Common myeloid progenitor, CD34-positive (primary cell): ENCODE results near the gene RBM14.

Experiments
- CTCF ChIA-PET: fragments of 350-600 bp; sonication (Branson Sonifier 250); formaldehyde crosslinking; loops from one replicate; lab custom pipeline; 2021; ENCODE audit warnings: antibody characterized with exemption; lab: Charles Lee
- POLR2A ChIA-PET: fragments of 350-600 bp; sonication (Branson Sonifier 250); formaldehyde crosslinking; loops from one replicate; lab custom pipeline; 2021; ENCODE audit warnings: antibody characterized with exemption; lab: Charles Lee
- DNase-seq, 3 donors: peaks; one replicate each; pipeline versions ENCODE4 v3.0.0 to v3.0.0-alpha.2; 2013
- H3K27ac ChIP-seq, 2 experiments: 1 replicate in 1 of 2; 2 replicates in 1 of 2; pipeline ENCODE4 v1.7.0; 2013; ENCODE audit warnings: inconsistent platforms in 2 of 2, low read length in 2 of 2, mild to moderate bottlenecking in 2 of 2, low read depth in 1 of 2, moderate library complexity in 1 of 2; ENCODE audit not compliant: severe bottlenecking in 2 of 2, insufficient read depth in 1 of 2, poor library complexity in 1 of 2
- H3K27me3 ChIP-seq, 5 experiments: replicated peaks in 2 of 5; 1 replicate in 3 of 5; 2 replicates in 2 of 5; pipeline versions ENCODE4 v1.6.1 to v1.7.0; 2013; ENCODE audit warnings: low read length in 4 of 5, mild to moderate bottlenecking in 2 of 5, moderate library complexity in 2 of 5, inconsistent platforms in 1 of 5; ENCODE audit not compliant: insufficient read depth in 5 of 5, control insufficient read depth in 4 of 5
- H3K36me3 ChIP-seq, 4 experiments: 1 replicate in 2 of 4; 2 replicates in 2 of 4; pipeline versions ENCODE4 v1.6.1 to v1.7.0; 2013; ENCODE audit warnings: low read length in 3 of 4, control low read depth in 1 of 4, mild to moderate bottlenecking in 1 of 4; ENCODE audit not compliant: control insufficient read depth in 4 of 4, insufficient read depth in 4 of 4
- H3K4me1 ChIP-seq, 4 experiments: 1 replicate in 3 of 4; 2 replicates in 1 of 4; pipeline versions ENCODE4 v1.6.1 to v1.7.1; 2013; ENCODE audit warnings: low read length in 3 of 4, mild to moderate bottlenecking in 3 of 4, control low read depth in 1 of 4, inconsistent platforms in 1 of 4, moderate library complexity in 1 of 4; ENCODE audit not compliant: control insufficient read depth in 4 of 4, insufficient read depth in 4 of 4; ENCODE audit errors: control extremely low read depth in 1 of 4
- H3K4me3 ChIP-seq, 7 experiments: 1 replicate in 4 of 7; 2 replicates in 3 of 7; pipeline versions ENCODE4 v1.5.1 to v1.7.0; 2013; ENCODE audit warnings: mild to moderate bottlenecking in 7 of 7, low read length in 6 of 7, moderate library complexity in 6 of 7, inconsistent platforms in 2 of 7, low read depth in 2 of 7, control low read depth in 1 of 7; ENCODE audit not compliant: insufficient read depth in 4 of 7, control insufficient read depth in 1 of 7; ENCODE audit errors: extremely low read depth in 1 of 7
- H3K9me3 ChIP-seq, 5 experiments: 1 replicate in 4 of 5; 2 replicates in 1 of 5; pipeline versions ENCODE4 v1.6.1 to v1.7.1; 2013; ENCODE audit warnings: low read length in 4 of 5, mild to moderate bottlenecking in 2 of 5, inconsistent platforms in 1 of 5, low read depth in 1 of 5, moderate library complexity in 1 of 5; ENCODE audit not compliant: control insufficient read depth in 4 of 5, insufficient read depth in 2 of 5; ENCODE audit errors: control extremely low read depth in 1 of 5
- WGBS: methylation state at CpG from one replicate; pipeline ENCODE4 v1.1.5; 2013; ENCODE audit not compliant: insufficient coverage; 5-methylcytosine and 5-hydroxymethylcytosine counted together

Gene RBM14

DNA sequence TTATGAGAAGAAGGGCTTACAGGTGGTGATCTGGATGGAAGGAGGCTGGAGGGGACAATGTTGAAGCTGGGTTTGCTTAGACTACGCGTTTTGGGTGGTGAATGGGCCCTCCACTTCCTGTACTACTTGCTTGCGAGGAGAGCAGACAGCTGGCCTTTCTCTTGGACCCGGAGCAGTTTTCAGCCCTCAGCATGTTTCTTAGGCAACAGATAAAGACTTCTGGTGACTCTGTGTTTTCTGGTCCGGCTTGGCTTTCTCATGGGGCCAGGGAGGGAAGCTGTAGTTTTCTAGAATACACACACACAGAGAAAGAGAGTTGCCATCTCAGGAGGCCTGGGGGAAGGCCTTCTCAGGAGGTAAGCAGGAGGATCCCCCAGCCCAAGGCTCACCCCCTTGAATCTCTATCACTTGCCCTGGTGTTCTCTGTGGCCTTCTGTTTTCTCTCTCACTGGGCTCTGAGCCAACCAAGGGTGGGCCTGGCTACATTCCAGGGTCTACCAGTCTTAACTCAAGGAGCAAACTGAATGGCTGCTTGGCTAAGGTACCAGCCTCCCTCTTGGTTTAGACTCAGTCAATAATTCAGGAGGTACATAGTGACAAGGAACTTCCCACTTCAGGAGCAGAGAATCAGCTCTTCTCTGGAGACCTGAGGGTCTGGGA lies 21.1 kb upstream of the RBM14 start:
- POLR2A ChIA-PET, result interaction anchor here (1.2 to 2.3 kb wide), 2 partner anchors 21 to 45 kb away, joined by 3 to 6 read pairs; partner anchors contain the start of gene RBM14
- Histone ChIP-seq H3K4me3 (peak overlapping the region in 3 of 7 experiments; percentile 7 to 61 (median 54)), H3K36me3 (peaks cover 2 to 17% (median 9%) of the 10 kb centered on the region in 4 experiments), H3K27me3 (no peaks in the 10 kb centered on the region), H3K9me3 (no peaks in the 10 kb centered on the region), H3K27ac (peak overlapping the region; percentile 55 to 80), H3K4me1 (peaks cover 13 to 48% (median 40%) of the 10 kb centered on the region in 4 experiments)
- peak in 2 of 3 donors; percentile 85 to 88 for DNase-seq
- CTCF ChIA-PET, result interaction anchor here (0.8 to 4.3 kb wide), 11 partner anchors 9 to 157 kb away, joined by 3 to 23 read pairs (median 4); partner anchors contain the start of genes MRPL11, RBM14, RBM4 and RBM4B
- 35% methylated on average over 4 of the region's 5 CpGs for WGBS

DNA sequence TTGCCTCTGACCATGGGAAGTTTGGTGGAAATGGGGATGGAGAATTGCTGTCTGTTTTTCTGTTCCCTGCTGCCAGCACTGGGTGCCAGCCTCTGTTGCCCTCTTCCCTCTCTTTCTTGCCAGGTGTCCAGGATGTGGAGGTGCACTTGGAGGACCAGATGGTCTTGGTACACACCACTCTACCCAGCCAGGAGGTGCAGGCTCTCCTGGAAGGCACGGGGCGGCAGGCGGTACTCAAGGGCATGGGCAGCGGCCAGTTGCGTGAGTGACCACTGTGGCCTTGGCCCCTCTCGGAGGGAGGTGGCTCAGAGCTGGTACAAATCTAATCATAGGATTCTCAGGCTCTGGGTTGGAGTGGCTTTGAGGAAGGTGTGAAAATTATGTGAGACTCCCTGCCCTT lies 17.4 kb upstream of the RBM14 start:
- POLR2A ChIA-PET, result interaction anchor here (0.6 to 1.2 kb wide), 2 partner anchors 17 to 61 kb away, joined by 3 read pairs; partner anchors contain the start of gene RBM14
- no peak for DNase-seq
- CTCF ChIA-PET, result interaction anchor here (1.2 kb wide), 1 partner anchor 20 kb away, joined by 4 read pairs; no protein-coding TSS in a partner anchor
- H3K4me3 ChIP-seq, result no peak overlapping the region
- no peaks in the 10 kb centered on the region for H3K27me3 ChIP-seq
- H3K27ac ChIP-seq, result no peak overlapping the region
- H3K36me3 ChIP-seq, result peaks cover 4 to 33% (median 24%) of the 10 kb centered on the region in 4 experiments
- peaks cover 10 to 35% (median 30%) of the 10 kb centered on the region in 4 experiments for H3K4me1 ChIP-seq
- no peaks in the 10 kb centered on the region for H3K9me3 ChIP-seq
- 100% methylated on average over 6 of the region's 6 CpGs for WGBS

DNA sequence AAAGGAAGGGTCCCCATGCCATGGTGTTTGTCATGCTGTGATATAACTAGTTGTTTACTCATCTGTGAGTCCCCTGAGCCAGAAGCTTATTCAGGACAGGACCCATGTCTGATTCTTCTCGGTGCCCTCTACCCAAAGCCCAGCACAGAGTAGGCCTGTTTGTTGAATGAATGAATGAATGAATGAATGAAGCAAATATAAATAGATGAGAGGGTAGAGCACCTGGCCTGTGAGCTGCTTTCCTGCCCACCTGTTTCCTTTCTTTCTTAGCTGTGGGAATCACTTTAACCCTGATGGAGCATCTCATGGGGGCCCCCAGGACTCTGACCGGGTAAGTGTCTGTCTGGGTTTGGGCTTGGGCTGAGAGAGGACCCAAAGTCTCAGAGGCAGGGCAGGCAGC lies 16.2 kb upstream of the RBM14 start:
- CTCF ChIA-PET, result interaction anchor here (0.6 to 1.2 kb wide), 4 partner anchors 12 to 21 kb away, joined by 3 to 4 read pairs (median 4); partner anchors contain the start of gene RBM14
- Histone ChIP-seq H3K27me3 (no peaks in the 10 kb centered on the region), H3K36me3 (peaks cover 4 to 43% (median 33%) of the 10 kb centered on the region in 4 experiments), H3K9me3 (no peaks in the 10 kb centered on the region), H3K4me1 (peaks cover 6 to 24% (median 21%) of the 10 kb centered on the region in 4 experiments), H3K4me3 (no peak overlapping the region), H3K27ac (no peak overlapping the region)
- WGBS, result 83% methylated on average over 2 of the region's 2 CpGs
- DNase-seq, result no peak
- POLR2A ChIA-PET, result interaction anchor here (1.2 kb wide), 1 partner anchor 16 kb away, joined by 3 read pairs; the partner anchor contains the start of gene RBM14

DNA sequence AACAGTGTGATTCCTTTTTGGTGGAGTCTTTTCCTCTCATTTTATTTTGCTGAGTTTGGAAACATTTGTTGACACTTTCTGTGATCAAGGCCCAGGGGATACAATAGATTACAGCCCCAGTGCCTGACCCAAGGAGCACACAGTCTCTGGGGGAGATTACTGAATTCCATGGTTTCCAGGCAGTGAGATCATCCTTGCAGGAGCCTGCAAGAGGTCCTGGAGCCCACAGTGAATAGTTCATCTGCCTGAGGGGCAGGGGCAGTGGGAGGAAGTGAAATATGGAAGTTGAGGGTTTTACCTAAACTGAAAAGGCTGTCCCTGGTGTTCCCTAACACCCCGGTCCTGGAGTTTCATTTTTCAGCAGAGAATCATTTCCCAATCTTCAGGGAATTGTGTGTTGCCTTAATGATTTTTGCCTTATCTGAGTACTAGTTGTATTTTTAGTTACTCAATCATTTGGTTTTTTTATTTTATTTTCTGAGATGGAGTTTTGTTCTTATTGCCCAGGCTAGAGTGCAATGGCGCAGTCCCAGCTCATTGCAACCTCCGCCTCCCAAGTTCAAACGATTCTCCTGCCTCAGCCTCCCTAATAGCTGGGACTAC lies 15.7 kb upstream of the RBM14 start:
- DNase-seq, result no peak
- POLR2A ChIA-PET, result no interaction called here
- H3K27ac ChIP-seq, result no peak overlapping the region
- H3K9me3 ChIP-seq, result no peaks in the 10 kb centered on the region
- H3K4me3 ChIP-seq, result no peak overlapping the region
- CTCF ChIA-PET, result interaction anchor here (1.0 to 1.2 kb wide), 3 partner anchors 8 to 17 kb away, joined by 3 to 4 read pairs (median 3); partner anchors contain the start of genes CCDC87, CCS and RBM14
- H3K27me3 ChIP-seq, result no peaks in the 10 kb centered on the region
- WGBS, result 0% methylated on average over 1 of the region's 4 CpGs
- peaks cover 6 to 19% (median 17%) of the 10 kb centered on the region in 4 experiments for H3K4me1 ChIP-seq
- H3K36me3 ChIP-seq, result peaks cover 6 to 49% (median 37%) of the 10 kb centered on the region in 4 experiments

DNA sequence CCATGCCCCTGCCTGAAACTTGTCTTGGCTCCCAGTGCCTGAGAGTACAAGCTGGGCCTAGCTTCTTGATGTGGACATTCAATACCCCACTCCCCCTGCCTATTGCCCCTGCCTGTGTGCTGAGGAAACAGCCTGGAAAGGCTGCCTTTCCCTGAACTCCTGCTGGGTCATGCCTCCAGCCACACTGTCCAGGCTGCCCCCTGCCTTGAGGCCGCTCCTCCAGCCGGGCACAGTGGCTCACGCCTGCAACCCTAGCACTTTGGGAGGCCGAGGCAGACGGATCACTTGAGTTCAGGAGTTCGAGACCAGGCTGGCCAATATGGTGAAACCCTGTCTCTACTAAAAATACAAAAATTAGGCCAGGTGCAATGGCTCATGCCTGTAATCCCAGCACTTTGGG lies 13.4 kb upstream of the RBM14 start:
- CTCF ChIA-PET, result no interaction called here

DNA sequence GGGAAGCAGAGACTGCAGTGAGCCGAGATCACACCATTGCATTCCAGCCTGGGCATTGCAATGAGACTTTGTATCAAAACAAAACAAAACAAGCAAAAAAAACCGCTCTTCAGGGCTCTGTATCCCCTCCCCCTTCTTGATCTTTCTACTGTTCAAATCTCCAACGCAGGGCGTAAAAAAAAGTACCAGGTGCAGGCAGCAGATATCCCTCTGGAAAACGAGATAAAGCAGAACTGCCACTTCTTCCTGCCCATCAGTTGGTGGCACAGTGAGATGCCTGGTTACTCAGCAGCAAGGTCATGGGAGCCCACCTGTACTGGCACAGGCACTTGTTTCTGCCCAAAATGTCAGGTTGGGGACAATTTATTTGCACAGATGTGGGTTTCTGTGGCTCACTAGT lies 12.3 kb upstream of the RBM14 start:
- H3K36me3 ChIP-seq, result peaks cover 7 to 58% (median 42%) of the 10 kb centered on the region in 4 experiments
- no peaks in the 10 kb centered on the region for H3K9me3 ChIP-seq
- no peaks in the 10 kb centered on the region for H3K27me3 ChIP-seq
- H3K4me3 ChIP-seq, result no peak overlapping the region
- H3K4me1 ChIP-seq, result peaks cover 6 to 11% (median 10%) of the 10 kb centered on the region in 4 experiments
- POLR2A ChIA-PET, result no interaction called here
- DNase-seq, result peak; percentile 62 to 82 (median 74)
- H3K27ac ChIP-seq, result no peak overlapping the region
- CTCF ChIA-PET, result no interaction called here
- WGBS, result 57% methylated on average over 4 of the region's 5 CpGs

More for the DNA sequence above, 13.4 kb upstream of the RBM14 start:
- no peak overlapping the region for H3K27ac ChIP-seq
- POLR2A ChIA-PET, result no interaction called here
- H3K4me3 ChIP-seq, result no peak overlapping the region
- H3K36me3 ChIP-seq, result peaks cover 7 to 63% (median 44%) of the 10 kb centered on the region in 4 experiments
- DNase-seq, result no peak
- no peaks in the 10 kb centered on the region for H3K27me3 ChIP-seq
- no peaks in the 10 kb centered on the region for H3K9me3 ChIP-seq
- peaks cover 6 to 11% (median 10%) of the 10 kb centered on the region in 4 experiments for H3K4me1 ChIP-seq
- 96% methylated on average over 6 of the region's 6 CpGs for WGBS
